HepG2 (cell line): ENCODE results near the gene TBX3. TPM values are rescaled to one million over a fixed set of nuclear protein-coding genes. Genes with fewer than 3 reads are reported as not detected.

Source experiments
- CBFB ChIP-seq: sonication (generic); formaldehyde crosslinking; IDR thresholded peaks from 2 replicates; pipeline ENCODE4 v1.4.0; 2020; ENCODE audit warnings: missing genetic modification reagents
- CHD2 ChIP-seq: IDR thresholded peaks from 2 replicates; pipeline ENCODE4 v1.6.1; 2011; ENCODE audit warnings: low read depth, low read length, improper control_type of control experiment
- FOXK1 ChIP-seq: sonication (generic); formaldehyde crosslinking; IDR thresholded peaks from 2 replicates; pipeline ENCODE4 v1.4.0; 2020; ENCODE audit warnings: low read depth, missing genetic modification reagents, borderline replicate concordance
- HNRNPUL1 ChIP-seq: fragments of 200-400 bp; formaldehyde crosslinking; IDR thresholded peaks from 2 replicates; pipeline ENCODE4 v1.6.1; 2017; ENCODE audit warnings: low read depth, mild to moderate bottlenecking, low read length, moderate library complexity
- HOXA7 ChIP-seq: sonication (generic); formaldehyde crosslinking; IDR thresholded peaks from 2 replicates; pipeline ENCODE4 v1.8.1; 2022; ENCODE audit warnings: mild to moderate bottlenecking, missing genetic modification reagents, moderate library complexity
- NCOR1 ChIP-seq: fragments of 200-600 bp; sonication (generic); IDR thresholded peaks from 2 replicates; pipeline ENCODE4 v1.7.0; 2017; ENCODE audit warnings: antibody characterized with exemption, low read length, borderline replicate concordance
- NKX3-1 ChIP-seq: sonication (generic); formaldehyde crosslinking; IDR thresholded peaks from 2 replicates; pipeline ENCODE4 v1.5.0; 2020; ENCODE audit warnings: missing genetic modification reagents
- PLRG1 ChIP-seq: fragments of 450-650 bp; conservative IDR thresholded peaks from 2 replicates; pipeline ENCODE4 v1.6.1; 2016
- POLR2AphosphoS2 ChIP-seq: IDR thresholded peaks from 2 replicates; pipeline ENCODE4 v1.6.1; 2011; ENCODE audit warnings: low read depth, low read length, improper control_type of control experiment
- RBAK ChIP-seq: sonication (generic); formaldehyde crosslinking; IDR thresholded peaks from 2 replicates; pipeline ENCODE4 v1.5.1; 2020; ENCODE audit warnings: mild to moderate bottlenecking, missing genetic modification reagents
- SP2 ChIP-seq: sonication (generic); formaldehyde crosslinking; IDR thresholded peaks from 2 replicates; pipeline ENCODE4 v1.5.1; 2020; ENCODE audit warnings: mild to moderate bottlenecking, missing genetic modification reagents
- SUZ12 ChIP-seq: fragments of 150-350 bp; IDR thresholded peaks from 2 replicates; pipeline ENCODE4 v1.6.1; 2014; ENCODE audit warnings: low read depth, low read length
- ZNF230 ChIP-seq: sonication (generic); formaldehyde crosslinking; IDR thresholded peaks from 2 replicates; pipeline ENCODE4 v1.4.0; 2020; ENCODE audit warnings: mild to moderate bottlenecking, missing genetic modification reagents
- ZNF343 ChIP-seq: sonication (generic); formaldehyde crosslinking; IDR thresholded peaks from 2 replicates; pipeline ENCODE4 v1.4.0; 2020; ENCODE audit warnings: mild to moderate bottlenecking, missing genetic modification reagents
- ZNF615 ChIP-seq: sonication (generic); formaldehyde crosslinking; IDR thresholded peaks from 2 replicates; pipeline ENCODE4 v1.5.0; 2020; ENCODE audit warnings: mild to moderate bottlenecking, missing genetic modification reagents, borderline replicate concordance
- ZNF672 ChIP-seq: sonication (generic); formaldehyde crosslinking; IDR thresholded peaks from 2 replicates; pipeline ENCODE4 v1.8.1; 2022; ENCODE audit warnings: missing genetic modification reagents
- ZSCAN31 ChIP-seq: sonication (generic); formaldehyde crosslinking; IDR thresholded peaks from 2 replicates; pipeline ENCODE4 v1.5.0; 2020; ENCODE audit warnings: low read depth, mild to moderate bottlenecking, missing genetic modification reagents
- ZSCAN9 ChIP-seq: IDR thresholded peaks from 2 replicates; pipeline ENCODE4 v1.6.1; 2016; ENCODE audit warnings: borderline replicate concordance
- polyA plus RNA-seq, 8 experiments: library from polyadenylated mRNA; depleted of rRNA in 3 of 8; stranded (reverse) in 7 of 8; unstranded in 1 of 8; fragments of >200 nt; fragmentation: Illumina TruSeq in 4 of 8; extraction: Trizol in 4 of 8; gene quantifications; 2 replicates each; pipeline versions ENCODE4 v1.2.1 to v1.2.3, GENCODE V29; 2011 to 2016; ENCODE audit warnings: low read depth in 4 of 8, missing spikeins in 1 of 8, mixed read lengths in 1 of 8; ENCODE audit not compliant: insufficient read depth in 1 of 8
- total RNA-seq, 5 experiments: library from RNA; depleted of rRNA; stranded (reverse); fragments of >200 nt; fragmentation: Illumina TruSeq; extraction: Trizol; gene quantifications; 2 replicates each; pipeline ENCODE4 v1.2.3, GENCODE V29; 2016; ENCODE audit warnings: low read depth in 1 of 5
- TF ChIP-seq, protein P1 (sequence below): IDR thresholded peaks from 2 replicates; pipeline ENCODE4 v1.6.1; 2016; ENCODE audit warnings: low read depth, control low read depth
- TF ChIP-seq, protein P2 (sequence below): IDR thresholded peaks from 2 replicates; pipeline ENCODE4 v1.6.1; 2018; ENCODE audit warnings: missing genetic modification reagents
- TF ChIP-seq, protein P3 (sequence below): IDR thresholded peaks from 2 replicates; pipeline ENCODE4 v1.6.1; 2018; ENCODE audit warnings: missing genetic modification reagents, mild to moderate bottlenecking, missing compliant biosample characterization
- TF ChIP-seq, protein P4 (sequence below): sonication (generic); formaldehyde crosslinking; IDR thresholded peaks from 2 replicates; pipeline ENCODE4 v1.5.0; 2020; ENCODE audit warnings: mild to moderate bottlenecking, missing genetic modification reagents, borderline replicate concordance

The TBX3 gene
- total and polyA plus RNA-seq, 2 of the 13 experiments (the other 11 are each of a cell fraction or from before 2014, with no cell fraction given): 27.1 to 42.4 TPM

DNA sequence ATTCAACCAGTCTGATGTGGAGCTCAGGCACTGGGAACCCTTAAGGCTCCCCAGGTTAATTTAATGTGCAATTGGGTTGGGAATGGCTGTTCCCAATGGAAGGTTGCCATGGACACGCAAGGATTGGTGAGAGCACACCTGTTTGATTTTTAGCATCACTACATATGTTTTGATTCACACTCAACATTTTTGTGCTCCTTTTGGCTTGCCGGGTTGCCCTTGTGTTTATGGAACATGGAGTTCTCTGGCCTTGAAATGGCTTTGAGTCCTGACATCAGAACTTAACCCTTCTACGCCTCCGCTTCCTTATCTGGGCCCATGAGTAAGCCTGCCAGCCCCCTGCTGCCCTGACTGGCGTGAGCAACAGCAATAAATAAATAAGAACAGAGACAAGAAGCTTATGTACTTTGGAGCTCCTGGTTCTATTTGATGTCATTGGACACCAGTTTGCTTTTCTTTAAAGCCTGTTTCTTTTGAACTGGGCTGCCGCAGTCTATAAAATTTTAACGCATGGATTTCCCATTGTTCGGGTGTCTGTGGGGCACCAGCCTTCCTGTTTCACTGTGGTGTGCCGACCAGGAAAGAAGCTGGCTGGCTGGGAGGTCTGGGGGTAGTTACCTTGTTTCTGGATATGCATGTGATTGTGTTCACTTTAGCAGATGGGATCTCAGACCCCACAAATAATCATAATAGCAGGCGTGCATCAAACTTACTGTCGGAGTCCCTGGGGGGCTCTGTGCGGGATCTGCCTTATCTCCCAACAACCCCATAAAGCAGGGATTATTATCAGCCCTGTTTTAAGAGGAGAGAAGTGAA, 27.8 kb downstream of the TBX3 start (continued):
- TF ChIP-seq CBFB: peak; percentile 78; the same call in 1 of the 2 replicates
- TF ChIP-seq NCOR1: 0 out of 2 replicates have a peak, but pooled peaks have one; percentile 58
- TF ChIP-seq, protein P1, sequence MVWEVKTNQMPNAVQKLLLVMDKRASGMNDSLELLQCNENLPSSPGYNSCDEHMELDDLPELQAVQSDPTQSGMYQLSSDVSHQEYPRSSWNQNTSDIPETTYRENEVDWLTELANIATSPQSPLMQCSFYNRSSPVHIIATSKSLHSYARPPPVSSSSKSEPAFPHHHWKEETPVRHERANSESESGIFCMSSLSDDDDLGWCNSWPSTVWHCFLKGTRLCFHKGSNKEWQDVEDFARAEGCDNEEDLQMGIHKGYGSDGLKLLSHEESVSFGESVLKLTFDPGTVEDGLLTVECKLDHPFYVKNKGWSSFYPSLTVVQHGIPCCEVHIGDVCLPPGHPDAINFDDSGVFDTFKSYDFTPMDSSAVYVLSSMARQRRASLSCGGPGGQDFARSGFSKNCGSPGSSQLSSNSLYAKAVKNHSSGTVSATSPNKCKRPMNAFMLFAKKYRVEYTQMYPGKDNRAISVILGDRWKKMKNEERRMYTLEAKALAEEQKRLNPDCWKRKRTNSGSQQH (CRISPR knock-in tag): no peak
- no peak for TF ChIP-seq SP2 (CRISPR knock-in tag)
- TF ChIP-seq CHD2: no peak
- TF ChIP-seq ZNF343 (CRISPR knock-in tag): 0 out of 2 replicates have a peak, but pooled peaks have one; percentile 38
- no peak for TF ChIP-seq SUZ12
- TF ChIP-seq ZSCAN9 (CRISPR knock-in tag): 0 out of 2 replicates have a peak, but pooled peaks have one; percentile 83
- TF ChIP-seq PLRG1: no peak
- TF ChIP-seq HNRNPUL1: no peak
- TF ChIP-seq, protein P2, sequence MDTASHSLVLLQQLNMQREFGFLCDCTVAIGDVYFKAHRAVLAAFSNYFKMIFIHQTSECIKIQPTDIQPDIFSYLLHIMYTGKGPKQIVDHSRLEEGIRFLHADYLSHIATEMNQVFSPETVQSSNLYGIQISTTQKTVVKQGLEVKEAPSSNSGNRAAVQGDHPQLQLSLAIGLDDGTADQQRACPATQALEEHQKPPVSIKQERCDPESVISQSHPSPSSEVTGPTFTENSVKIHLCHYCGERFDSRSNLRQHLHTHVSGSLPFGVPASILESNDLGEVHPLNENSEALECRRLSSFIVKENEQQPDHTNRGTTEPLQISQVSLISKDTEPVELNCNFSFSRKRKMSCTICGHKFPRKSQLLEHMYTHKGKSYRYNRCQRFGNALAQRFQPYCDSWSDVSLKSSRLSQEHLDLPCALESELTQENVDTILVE (CRISPR knock-in tag): peak; percentile 49
- TF ChIP-seq, protein P3, sequence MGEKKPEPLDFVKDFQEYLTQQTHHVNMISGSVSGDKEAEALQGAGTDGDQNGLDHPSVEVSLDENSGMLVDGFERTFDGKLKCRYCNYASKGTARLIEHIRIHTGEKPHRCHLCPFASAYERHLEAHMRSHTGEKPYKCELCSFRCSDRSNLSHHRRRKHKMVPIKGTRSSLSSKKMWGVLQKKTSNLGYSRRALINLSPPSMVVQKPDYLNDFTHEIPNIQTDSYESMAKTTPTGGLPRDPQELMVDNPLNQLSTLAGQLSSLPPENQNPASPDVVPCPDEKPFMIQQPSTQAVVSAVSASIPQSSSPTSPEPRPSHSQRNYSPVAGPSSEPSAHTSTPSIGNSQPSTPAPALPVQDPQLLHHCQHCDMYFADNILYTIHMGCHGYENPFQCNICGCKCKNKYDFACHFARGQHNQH (CRISPR knock-in tag): peak; percentile 90
- TF ChIP-seq HOXA7 (CRISPR knock-in tag): no peak
- TF ChIP-seq ZSCAN31 (CRISPR knock-in tag): no peak
- TF ChIP-seq NKX3-1 (CRISPR knock-in tag): no peak
- TF ChIP-seq POLR2AphosphoS2: no peak
- TF ChIP-seq, protein P4, sequence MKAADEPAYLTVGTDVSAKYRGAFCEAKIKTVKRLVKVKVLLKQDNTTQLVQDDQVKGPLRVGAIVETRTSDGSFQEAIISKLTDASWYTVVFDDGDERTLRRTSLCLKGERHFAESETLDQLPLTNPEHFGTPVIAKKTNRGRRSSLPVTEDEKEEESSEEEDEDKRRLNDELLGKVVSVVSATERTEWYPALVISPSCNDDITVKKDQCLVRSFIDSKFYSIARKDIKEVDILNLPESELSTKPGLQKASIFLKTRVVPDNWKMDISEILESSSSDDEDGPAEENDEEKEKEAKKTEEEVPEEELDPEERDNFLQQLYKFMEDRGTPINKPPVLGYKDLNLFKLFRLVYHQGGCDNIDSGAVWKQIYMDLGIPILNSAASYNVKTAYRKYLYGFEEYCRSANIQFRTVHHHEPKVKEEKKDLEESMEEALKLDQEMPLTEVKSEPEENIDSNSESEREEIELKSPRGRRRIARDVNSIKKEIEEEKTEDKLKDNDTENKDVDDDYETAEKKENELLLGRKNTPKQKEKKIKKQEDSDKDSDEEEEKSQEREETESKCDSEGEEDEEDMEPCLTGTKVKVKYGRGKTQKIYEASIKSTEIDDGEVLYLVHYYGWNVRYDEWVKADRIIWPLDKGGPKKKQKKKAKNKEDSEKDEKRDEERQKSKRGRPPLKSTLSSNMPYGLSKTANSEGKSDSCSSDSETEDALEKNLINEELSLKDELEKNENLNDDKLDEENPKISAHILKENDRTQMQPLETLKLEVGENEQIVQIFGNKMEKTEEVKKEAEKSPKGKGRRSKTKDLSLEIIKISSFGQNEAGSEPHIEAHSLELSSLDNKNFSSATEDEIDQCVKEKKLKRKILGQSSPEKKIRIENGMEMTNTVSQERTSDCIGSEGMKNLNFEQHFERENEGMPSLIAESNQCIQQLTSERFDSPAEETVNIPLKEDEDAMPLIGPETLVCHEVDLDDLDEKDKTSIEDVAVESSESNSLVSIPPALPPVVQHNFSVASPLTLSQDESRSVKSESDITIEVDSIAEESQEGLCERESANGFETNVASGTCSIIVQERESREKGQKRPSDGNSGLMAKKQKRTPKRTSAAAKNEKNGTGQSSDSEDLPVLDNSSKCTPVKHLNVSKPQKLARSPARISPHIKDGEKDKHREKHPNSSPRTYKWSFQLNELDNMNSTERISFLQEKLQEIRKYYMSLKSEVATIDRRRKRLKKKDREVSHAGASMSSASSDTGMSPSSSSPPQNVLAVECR: peak; percentile 23; the same call in 1 of the 2 replicates
- 0 out of 2 replicates have a peak, but pooled peaks have one; percentile 48 for TF ChIP-seq RBAK (CRISPR knock-in tag)
- TF ChIP-seq ZNF230 (CRISPR knock-in tag): 0 out of 2 replicates have a peak, but pooled peaks have one; percentile 20
- TF ChIP-seq FOXK1: peak; percentile 93
- TF ChIP-seq ZNF672 (CRISPR knock-in tag): no peak
- no peak for TF ChIP-seq ZNF615
